Stomach (tissue), 4 donors: Measurements from ENCODE around the gene SDHAF2.

Experiments
- CTCF ChIP-seq, 7 experiments: fragments of 450-650 bp in 4 of 7; fragments of 200-600 bp in 3 of 7; sonication (generic) in 3 of 7; IDR thresholded peaks; one replicate each; pipeline ENCODE4 v1.5.1; 2016 to 2019; ENCODE audit warnings: antibody characterized with exemption in 7 of 7, control low read depth in 2 of 7, mild to moderate bottlenecking in 1 of 7
- POLR2A ChIP-seq, 4 donors: fragments of 450-650 bp; IDR thresholded peaks; one replicate each; pipeline ENCODE4 v1.6.1; 2016; ENCODE audit warnings: antibody characterized with exemption in 4 of 4, control low read depth in 2 of 4, mild to moderate bottlenecking in 1 of 4, moderate library complexity in 1 of 4

GRCh38 chr11:61439615-61440014 is 9.7 kb downstream of the SDHAF2 start:
- TF ChIP-seq POLR2A (IDR thresholded peaks at IDR 0.05) (no peak), CTCF (IDR thresholded peaks at IDR 0.05) (no peak)
